Stimulated activated naive B cell treated with anti-CD40 and anti-IgM and Interleukin-4, amounts not matched to agents 10 μg/mL and 1 μg/mL and 100 μg/mL, for 72 hours (primary cell): Measurements from ENCODE around the gene SMG6.
A peak's percentile ranks its signal among the peaks of the same experiment; 100 is the strongest.

Source experiments
- ATAC-seq, 2 donors: fragments of 150-1000 bp; cut with Tn5 transposase; replicated peaks; 2 replicates each; pipeline ENCODE4 v1.10.0; 2021; ENCODE audit warnings: moderate library complexity in 1 of 2
- DNase-seq: peaks from one replicate; pipeline ENCODE4 v3.0.0; 2021
- H3K27ac Mint-ChIP-seq: one replicate; pipeline ENCODE4 v1.8.0; 2022; ENCODE audit warnings: mild to moderate bottlenecking, mixed read lengths
- H3K27me3 Mint-ChIP-seq, 2 donors: one replicate each; pipeline ENCODE4 v1.8.0; 2022; ENCODE audit warnings: mixed read lengths in 2 of 2
- H3K36me3 Mint-ChIP-seq, 2 donors: one replicate each; pipeline ENCODE4 v1.8.0; 2022; ENCODE audit warnings: mixed read lengths in 2 of 2, mild to moderate bottlenecking in 1 of 2
- H3K4me1 Mint-ChIP-seq, 2 donors: one replicate each; pipeline ENCODE4 v1.8.0; 2022; ENCODE audit warnings: mixed read lengths in 2 of 2, mild to moderate bottlenecking in 1 of 2
- H3K4me3 Mint-ChIP-seq, 2 donors: one replicate each; pipeline ENCODE4 v1.8.0; 2022; ENCODE audit warnings: mild to moderate bottlenecking in 2 of 2, mixed read lengths in 2 of 2, moderate library complexity in 1 of 2
- H3K9me3 Mint-ChIP-seq, 2 donors: one replicate each; pipeline ENCODE4 v1.8.0; 2022; ENCODE audit warnings: mixed read lengths in 2 of 2, mild to moderate bottlenecking in 1 of 2

SMG6 gene

GRCh38 chr17:2064980-2065785 lies 238.4 kb downstream of the SMG6 start:
- ATAC-seq (peak; percentile 36 to 42), DNase-seq (no peak)
- H3K4me3 Mint-ChIP-seq, result peak overlapping the region; percentile 10 to 40
- no peaks in the 10 kb centered on the region for H3K9me3 Mint-ChIP-seq
- peaks cover 73 to 82% of the 10 kb centered on the region in 2 donors for H3K36me3 Mint-ChIP-seq
- H3K27me3 Mint-ChIP-seq, result peaks cover 6 to 7% of the 10 kb centered on the region in 2 donors
- H3K27ac Mint-ChIP-seq, result peak overlapping the region; percentile 87
- peaks cover 47 to 71% of the 10 kb centered on the region in 2 donors for H3K4me1 Mint-ChIP-seq

GRCh38 chr17:2064520-2064971 lies 239.0 kb downstream of the SMG6 start:
- H3K4me3 Mint-ChIP-seq, result peak overlapping the region; percentile 10 to 40
- H3K9me3 Mint-ChIP-seq, result no peaks in the 10 kb centered on the region
- peaks cover 46 to 71% of the 10 kb centered on the region in 2 donors for H3K4me1 Mint-ChIP-seq
- H3K27me3 Mint-ChIP-seq, result peaks cover 8 to 10% of the 10 kb centered on the region in 2 donors
- H3K27ac Mint-ChIP-seq, result peak overlapping the region; percentile 87
- peak; percentile 79 to 85 for ATAC-seq
- peaks cover 70 to 79% of the 10 kb centered on the region in 2 donors for H3K36me3 Mint-ChIP-seq
- DNase-seq, result no peak

- peaks cover 47 to 73% of the 10 kb centered on the region in 2 donors for H3K4me1 Mint-ChIP-seq
- DNase-seq, result no peak
- ATAC-seq, result peak in 1 of 2 donors; percentile 6
- H3K27me3 Mint-ChIP-seq, result peaks cover 8 to 10% of the 10 kb centered on the region in 2 donors
- H3K4me3 Mint-ChIP-seq, result peak overlapping the region; percentile 1 to 28
- H3K9me3 Mint-ChIP-seq, result no peaks in the 10 kb centered on the region
- H3K36me3 Mint-ChIP-seq, result peaks cover 69 to 80% of the 10 kb centered on the region in 2 donors
- no peak overlapping the region for H3K27ac Mint-ChIP-seq
These were observed 239.5 kb downstream of the SMG6 start for GRCh38 chr17:2064147-2064489.

GRCh38 chr17:2063261-2064146 lies 240.1 kb downstream of the SMG6 start:
- peaks cover 42 to 71% of the 10 kb centered on the region in 2 donors for H3K4me1 Mint-ChIP-seq
- H3K27me3 Mint-ChIP-seq, result peaks cover 8 to 10% of the 10 kb centered on the region in 2 donors
- ATAC-seq (peak in 1 of 2 donors; percentile 1), DNase-seq (no peak)
- H3K36me3 Mint-ChIP-seq, result peaks cover 64 to 74% of the 10 kb centered on the region in 2 donors
- H3K27ac Mint-ChIP-seq, result no peak overlapping the region
- H3K4me3 Mint-ChIP-seq, result peak overlapping the region; percentile 1 to 28
- no peaks in the 10 kb centered on the region for H3K9me3 Mint-ChIP-seq

GRCh38 chr17:2062571-2063183 lies 240.9 kb downstream of the SMG6 start:
- peaks cover 38 to 64% of the 10 kb centered on the region in 2 donors for H3K4me1 Mint-ChIP-seq
- no peak overlapping the region for H3K4me3 Mint-ChIP-seq
- peaks cover 8 to 10% of the 10 kb centered on the region in 2 donors for H3K27me3 Mint-ChIP-seq
- H3K9me3 Mint-ChIP-seq, result no peaks in the 10 kb centered on the region
- no peak overlapping the region for H3K27ac Mint-ChIP-seq
- DNase-seq (no peak), ATAC-seq (no peak)
- H3K36me3 Mint-ChIP-seq, result peaks cover 67% of the 10 kb centered on the region in 2 donors

- H3K9me3 Mint-ChIP-seq, result no peaks in the 10 kb centered on the region
- H3K4me1 Mint-ChIP-seq, result peaks cover 38 to 64% of the 10 kb centered on the region in 2 donors
- H3K27ac Mint-ChIP-seq, result no peak overlapping the region
- ATAC-seq, result no peak
- no peak for DNase-seq
- peaks cover 60 to 61% of the 10 kb centered on the region in 2 donors for H3K36me3 Mint-ChIP-seq
- H3K4me3 Mint-ChIP-seq, result no peak overlapping the region
- peaks cover 8 to 10% of the 10 kb centered on the region in 2 donors for H3K27me3 Mint-ChIP-seq
These were observed 242.1 kb downstream of the SMG6 start for GRCh38 chr17:2061441-2061958.

GRCh38 chr17:2060681-2061440 lies 242.7 kb downstream of the SMG6 start:
- H3K36me3 Mint-ChIP-seq, result peaks cover 54 to 58% of the 10 kb centered on the region in 2 donors
- H3K4me3 Mint-ChIP-seq, result peak overlapping the region in 1 of 2 donors; percentile 20
- peak overlapping the region; percentile 43 for H3K27ac Mint-ChIP-seq
- peaks cover 8 to 10% of the 10 kb centered on the region in 2 donors for H3K27me3 Mint-ChIP-seq
- DNase-seq (no peak), ATAC-seq (no peak)
- peaks cover 35 to 63% of the 10 kb centered on the region in 2 donors for H3K4me1 Mint-ChIP-seq
- H3K9me3 Mint-ChIP-seq, result no peaks in the 10 kb centered on the region

- ATAC-seq (no peak), DNase-seq (no peak)
- Mint-ChIP-seq H3K9me3 (no peaks in the 10 kb centered on the region), H3K36me3 (peaks cover 49 to 53% of the 10 kb centered on the region in 2 donors), H3K4me1 (peaks cover 33 to 57% of the 10 kb centered on the region in 2 donors), H3K27me3 (peaks cover 8 to 10% of the 10 kb centered on the region in 2 donors), H3K4me3 (peak overlapping the region in 1 of 2 donors; percentile 20), H3K27ac (peak overlapping the region; percentile 74)
These were observed 243.3 kb downstream of the SMG6 start for GRCh38 chr17:2060385-2060658.

GRCh38 chr17:2059547-2060384 lies 243.8 kb downstream of the SMG6 start:
- no peak for DNase-seq
- H3K27me3 Mint-ChIP-seq, result peaks cover 8 to 10% of the 10 kb centered on the region in 2 donors
- H3K36me3 Mint-ChIP-seq, result peaks cover 45 to 47% of the 10 kb centered on the region in 2 donors
- H3K9me3 Mint-ChIP-seq, result no peaks in the 10 kb centered on the region
- peaks cover 28 to 53% of the 10 kb centered on the region in 2 donors for H3K4me1 Mint-ChIP-seq
- H3K4me3 Mint-ChIP-seq, result peak overlapping the region; percentile 71
- H3K27ac Mint-ChIP-seq, result peak overlapping the region; percentile 86
- no peak for ATAC-seq

GRCh38 chr17:2058586-2059546 lies 244.7 kb downstream of the SMG6 start:
- Mint-ChIP-seq H3K27ac (peak overlapping the region; percentile 3), H3K27me3 (peaks cover 8 to 10% of the 10 kb centered on the region in 2 donors), H3K4me1 (peaks cover 24 to 53% of the 10 kb centered on the region in 2 donors), H3K9me3 (no peaks in the 10 kb centered on the region), H3K36me3 (peaks cover 37 to 42% of the 10 kb centered on the region in 2 donors), H3K4me3 (peak overlapping the region; percentile 71)
- ATAC-seq, result peak; percentile 10 to 27
- DNase-seq, result peak; percentile 52

GRCh38 chr17:2057760-2058585 lies 245.6 kb downstream of the SMG6 start:
- ATAC-seq, result no peak
- H3K4me3 Mint-ChIP-seq, result peak overlapping the region; percentile 48 to 53
- no peaks in the 10 kb centered on the region for H3K9me3 Mint-ChIP-seq
- H3K4me1 Mint-ChIP-seq, result peaks cover 22 to 53% of the 10 kb centered on the region in 2 donors
- peaks cover 10 to 12% of the 10 kb centered on the region in 2 donors for H3K27me3 Mint-ChIP-seq
- H3K27ac Mint-ChIP-seq, result peak overlapping the region; percentile 80
- no peak for DNase-seq
- H3K36me3 Mint-ChIP-seq, result peaks cover 28 to 36% of the 10 kb centered on the region in 2 donors
